NCI-H187 (cell line): ENCODE results near the gene TARS3.
A peak's percentile ranks its signal among the peaks of the same experiment; 100 is the strongest.
"Not testable (repeated sequence)": the region's sequence is repeated elsewhere in the genome, so short reads cannot be mapped to it uniquely, and the experiment has no call there.

Experiments used
- DNase-seq, 2 experiments: peaks; one replicate each; lab custom pipeline; 2025; lab: John Stamatoyannopoulos, UW

The TARS3 gene

DNA sequence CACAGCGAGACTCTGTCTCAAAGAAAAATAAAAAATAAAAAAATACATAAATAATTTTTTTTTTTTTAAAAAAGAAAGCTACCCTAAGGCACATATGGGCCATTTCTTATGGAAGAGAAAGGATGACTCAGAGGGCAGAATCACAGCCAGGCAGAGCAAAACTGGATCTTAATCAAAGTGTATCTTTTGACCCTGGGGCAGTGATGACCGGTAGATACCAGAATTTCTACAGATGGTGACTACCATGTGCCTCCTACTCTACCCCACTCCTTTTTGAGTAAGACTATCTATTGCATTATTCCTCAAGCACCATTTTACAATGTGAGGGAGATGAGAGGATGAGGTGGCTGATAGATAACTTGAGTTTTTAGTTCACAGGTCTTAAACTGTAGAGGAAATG, 26.0 kb downstream of the TARS3 start:
- no peak for DNase-seq

DNA sequence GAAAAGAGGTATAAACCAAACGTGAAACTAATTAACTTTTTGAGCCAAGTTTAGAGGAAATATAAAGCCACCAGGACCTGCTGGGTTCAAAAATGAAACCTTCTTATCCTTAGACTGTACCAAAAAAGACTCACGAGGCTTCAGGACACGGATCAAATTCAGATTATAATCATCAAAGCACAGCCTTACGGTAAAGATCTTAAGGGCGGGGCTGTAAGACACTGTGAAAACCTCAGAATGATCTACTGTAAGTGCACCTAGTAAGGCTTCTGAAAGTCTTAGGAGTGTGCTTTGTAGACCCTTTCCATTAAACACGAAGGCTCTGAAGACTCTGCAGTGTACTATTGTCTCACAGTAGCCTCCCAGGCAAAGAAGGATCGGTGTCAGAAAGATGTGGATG, 26.8 kb downstream of the TARS3 start:
- DNase-seq, result no peak

DNA sequence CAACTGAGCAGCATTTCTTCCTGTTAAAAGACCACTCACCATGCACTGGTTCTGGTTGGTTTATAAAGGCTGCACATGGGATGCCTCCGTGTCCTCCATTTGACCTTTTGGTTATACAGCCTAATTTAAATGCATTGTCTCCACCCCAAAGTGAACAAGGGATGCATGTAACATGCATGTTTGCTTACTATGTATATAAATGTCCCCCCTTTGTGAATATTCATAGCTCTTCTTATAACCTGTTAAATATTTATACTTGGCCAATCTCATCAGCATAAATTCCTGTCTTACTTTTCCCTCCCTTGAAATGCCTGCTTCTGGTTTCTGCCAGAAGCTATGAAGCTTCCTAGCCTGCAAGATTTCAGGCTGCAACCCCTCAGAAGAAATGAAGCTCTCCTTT, 27.4 kb downstream of the TARS3 start:
- no peak for DNase-seq

DNA sequence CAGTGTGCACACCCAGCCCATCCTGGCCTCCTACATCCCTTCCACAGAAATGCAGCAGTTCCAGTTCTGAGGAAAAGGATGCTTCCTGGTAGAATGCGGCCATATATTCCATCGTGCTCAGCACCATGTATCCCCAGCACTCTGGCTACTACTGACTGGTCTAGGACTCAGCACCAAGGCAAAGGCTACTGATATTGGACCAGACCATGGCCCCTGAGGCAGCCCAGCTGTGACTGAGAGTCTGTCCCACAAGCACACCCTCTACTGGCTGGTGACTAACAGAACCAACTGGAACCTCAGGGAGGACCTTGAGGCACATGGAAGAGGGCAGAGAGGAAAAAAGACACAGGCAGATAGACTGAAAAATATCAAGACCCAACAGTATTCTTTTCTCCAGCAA, 30.0 kb downstream of the TARS3 start:
- no peak for DNase-seq

DNA sequence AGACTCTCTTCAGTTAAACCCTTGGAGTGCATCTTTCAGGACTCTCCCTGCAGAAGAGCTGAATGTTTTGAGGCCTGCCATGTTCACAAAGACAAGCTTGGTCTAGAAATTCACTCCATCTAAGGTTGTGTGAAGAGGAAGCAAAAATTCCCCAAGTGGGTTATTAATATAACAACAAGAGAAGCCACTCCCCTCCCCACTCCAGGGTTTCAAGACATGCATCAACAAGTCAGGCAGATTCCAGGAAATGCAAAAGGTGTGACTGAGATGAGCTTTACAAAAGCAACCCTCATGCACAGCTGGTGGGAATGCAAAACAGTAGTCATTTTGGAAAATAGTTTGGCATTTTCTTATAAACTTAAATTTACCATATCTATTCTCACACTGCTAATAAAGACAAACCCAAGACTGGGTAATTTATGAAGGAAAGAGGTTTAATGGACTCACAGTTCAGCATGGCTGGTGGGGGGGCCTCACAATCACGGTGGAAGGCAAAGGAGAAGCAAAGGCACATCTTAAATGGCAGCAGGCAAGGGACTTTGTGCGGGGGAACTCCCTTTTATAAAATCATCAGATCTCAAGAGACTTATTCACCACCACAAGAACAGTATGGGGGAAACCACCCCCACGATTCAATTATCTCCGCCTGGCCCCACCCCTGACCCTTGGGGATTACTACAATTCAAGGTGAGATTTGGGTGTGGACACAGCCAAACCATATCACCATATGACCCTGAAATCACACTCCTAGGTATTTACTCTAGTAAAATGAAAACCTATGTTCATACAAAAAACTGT, 31.3 kb downstream of the TARS3 start:
- no peak for DNase-seq

DNA sequence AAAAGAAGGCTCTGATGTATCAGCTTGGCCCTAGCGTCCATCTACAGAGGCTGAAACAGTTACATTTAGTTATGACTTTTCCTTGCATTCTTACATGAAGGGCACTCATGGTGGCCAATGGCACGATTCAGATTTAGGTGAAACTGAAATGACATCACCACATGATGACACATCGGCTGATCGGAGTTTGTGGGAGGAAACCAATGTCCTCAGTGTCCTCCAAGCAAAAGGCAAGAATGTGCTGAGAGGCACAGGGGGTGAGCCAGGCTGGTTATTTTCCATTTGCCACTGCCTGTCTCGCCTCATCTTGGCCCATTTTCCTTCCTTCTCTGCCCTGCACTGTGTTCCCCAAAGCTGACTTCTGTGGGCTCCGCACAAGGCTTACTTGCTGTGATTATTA, 34.4 kb downstream of the TARS3 start:
- no peak for DNase-seq

DNA sequence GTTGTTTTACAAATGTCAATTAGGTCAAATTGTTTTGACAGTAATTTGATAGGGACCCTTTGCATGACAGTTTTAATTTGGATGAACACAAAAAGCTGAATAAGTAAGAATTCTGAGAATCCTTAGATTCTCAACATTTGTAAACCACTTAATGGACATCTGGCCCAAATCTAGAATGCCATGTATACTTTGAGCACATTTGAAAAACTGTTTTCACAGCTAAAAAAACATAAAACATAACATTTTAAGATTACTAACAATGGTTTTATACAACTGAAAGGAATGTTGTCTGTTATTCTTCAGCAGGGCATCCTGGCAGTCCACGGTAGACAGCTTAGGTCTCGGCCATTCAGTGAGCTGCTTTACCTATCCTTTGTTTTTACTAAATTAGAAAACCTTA, 37.6 kb downstream of the TARS3 start:
- no peak for DNase-seq

DNA sequence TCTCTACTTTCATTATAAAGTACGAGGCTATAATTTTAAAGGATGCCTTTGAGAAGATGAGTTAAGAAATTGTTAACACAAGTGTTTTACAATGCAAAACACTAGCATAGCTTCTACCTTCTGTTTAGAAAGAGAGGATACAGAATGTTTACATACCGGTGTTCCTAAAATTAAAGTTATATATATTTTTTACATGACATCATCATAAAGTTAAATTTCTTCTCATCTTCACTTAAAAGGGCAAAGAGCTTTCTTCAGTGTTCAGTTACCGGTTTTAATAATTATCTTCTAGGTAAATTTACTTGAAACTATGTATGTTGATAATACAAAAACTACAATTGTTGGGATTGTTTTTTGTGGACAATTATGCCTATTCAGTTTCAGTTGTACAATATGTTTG, 39.4 kb downstream of the TARS3 start:
- DNase-seq, result no peak

DNA sequence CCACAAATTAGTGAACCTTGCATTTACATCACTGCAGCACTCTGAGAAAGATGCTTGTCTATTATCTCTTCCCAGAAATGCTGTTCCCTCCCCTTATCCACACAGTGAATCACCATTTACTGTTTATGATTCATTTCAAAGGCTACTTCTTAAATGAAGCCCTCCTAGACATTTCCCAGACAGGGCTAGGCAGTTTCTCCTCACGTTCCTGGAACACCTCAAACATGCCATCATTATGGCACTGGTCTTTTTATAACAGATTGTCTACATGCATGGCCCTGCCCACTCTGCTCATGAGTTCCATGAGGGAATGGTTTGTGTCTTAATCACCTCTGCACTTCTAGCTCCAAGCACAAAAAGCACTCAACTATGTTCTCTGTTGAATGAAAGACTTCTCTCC, 39.9 kb downstream of the TARS3 start:
- no peak for DNase-seq

DNA sequence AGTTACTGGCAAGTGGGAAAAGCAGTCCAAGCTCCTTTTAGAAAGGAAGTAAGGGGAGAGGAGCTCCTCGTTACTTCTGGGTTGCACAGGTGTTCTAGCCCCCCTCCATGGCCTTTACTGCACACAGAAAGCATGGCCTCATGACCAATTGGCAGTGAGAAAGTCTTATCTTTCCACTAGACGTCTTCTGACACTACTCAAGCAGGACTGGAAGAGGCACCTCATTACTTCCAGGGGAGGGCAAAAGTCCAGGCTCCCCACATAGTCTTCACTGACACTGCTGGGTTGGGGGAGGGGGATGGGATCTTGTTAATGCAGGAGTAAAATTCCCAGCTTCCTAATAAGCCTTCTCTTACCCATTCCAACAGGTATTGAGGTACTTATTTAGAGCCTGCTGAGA, 44.5 kb downstream of the TARS3 start:
- no peak for DNase-seq

DNA sequence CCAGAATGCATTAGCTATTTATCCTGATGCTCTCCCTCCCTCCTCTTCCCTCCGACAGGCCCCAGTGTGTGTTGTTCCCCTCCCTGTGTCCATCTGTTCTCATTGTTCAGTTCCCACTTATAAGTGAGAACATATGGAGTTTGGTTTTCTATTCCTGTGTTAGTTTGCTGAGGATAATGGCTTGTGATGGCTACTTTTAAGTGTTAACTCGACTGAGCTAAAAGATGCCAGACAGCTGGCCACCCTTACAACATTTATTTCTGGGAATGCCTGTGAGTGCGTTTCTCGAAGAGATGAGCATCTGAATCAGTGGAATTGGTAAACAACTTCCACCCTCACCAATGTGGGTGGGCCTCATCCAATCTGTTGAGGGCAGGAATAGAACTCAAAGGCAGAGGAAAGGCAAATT, 47.3 kb downstream of the TARS3 start:
- DNase-seq, result no peak

DNA sequence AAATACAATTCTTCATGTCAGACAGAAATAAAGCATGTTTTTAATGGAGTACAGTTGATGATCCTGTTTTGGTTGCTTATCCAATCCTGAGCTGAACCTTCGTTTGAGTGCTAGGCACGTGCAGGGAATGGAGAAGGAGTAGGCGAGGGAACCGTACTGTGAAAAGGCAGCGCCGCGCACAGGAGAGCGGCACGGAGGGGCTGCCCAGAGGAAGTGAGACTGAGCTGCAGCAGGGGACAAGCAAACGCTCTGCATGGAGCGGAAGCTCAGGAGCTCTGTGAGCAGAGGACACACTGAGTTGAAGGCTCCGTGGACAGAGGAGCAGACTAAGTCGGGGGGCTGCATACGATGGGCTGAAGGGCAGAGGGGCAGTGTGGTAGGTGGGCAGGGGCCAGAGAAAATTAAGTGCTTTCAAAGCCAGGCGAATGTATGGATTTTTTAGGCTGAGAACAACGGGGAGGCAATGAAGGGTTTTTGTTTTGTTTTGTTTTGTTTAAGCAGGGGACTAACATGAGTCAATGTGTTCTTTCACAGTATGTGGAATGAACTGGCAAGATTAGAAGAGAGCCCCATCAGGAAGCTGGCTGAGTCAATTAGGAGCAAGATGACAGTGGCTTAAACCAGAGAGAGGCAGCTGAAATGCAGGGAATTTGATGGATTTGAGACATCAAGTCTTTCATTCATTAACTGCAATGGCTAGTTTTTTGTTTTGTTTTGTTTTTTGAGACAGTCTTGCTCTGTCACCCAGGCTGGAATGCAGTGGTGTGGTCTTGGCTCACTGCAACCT, 48.3 kb downstream of the TARS3 start:
- DNase-seq, result no peak

DNA sequence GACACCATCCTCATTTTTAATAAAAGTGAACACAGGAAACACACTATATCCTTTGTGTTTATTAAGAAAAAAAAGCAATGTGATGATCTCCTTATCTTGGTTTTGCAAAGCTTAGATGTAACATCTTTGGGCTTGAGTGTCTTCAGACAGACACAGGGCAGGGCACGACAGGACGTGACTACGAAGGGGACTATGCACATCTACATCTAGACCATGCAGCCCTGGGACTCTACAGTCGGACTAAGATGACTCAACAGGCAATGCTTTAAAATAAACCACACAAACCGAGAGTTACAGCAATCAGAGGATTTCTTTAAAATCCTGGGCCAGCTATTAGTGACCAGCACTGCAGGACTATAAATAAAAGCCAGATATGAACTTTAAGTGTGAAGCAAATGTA, 49.3 kb downstream of the TARS3 start:
- DNase-seq, result no peak

DNA sequence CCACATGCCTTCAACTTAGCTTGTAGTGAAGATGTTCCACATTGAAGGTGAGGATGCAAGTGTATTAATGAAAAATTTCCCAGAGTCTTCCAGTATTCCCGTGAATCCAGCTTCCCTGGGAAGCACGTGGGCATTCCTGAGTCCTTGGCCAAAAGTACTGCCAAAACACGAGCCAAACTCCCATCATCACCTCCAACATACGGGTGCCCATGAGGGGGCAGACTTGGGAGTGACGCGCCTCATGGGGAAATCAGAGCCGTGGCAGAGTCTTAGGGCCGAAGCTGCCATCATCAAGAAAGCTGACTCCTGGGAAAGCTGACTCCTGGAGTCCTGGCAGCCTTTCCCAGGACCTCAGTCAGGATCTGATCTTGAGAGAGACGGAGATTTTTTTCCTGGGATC, 52.0 kb downstream of the TARS3 start:
- no peak for DNase-seq

DNA sequence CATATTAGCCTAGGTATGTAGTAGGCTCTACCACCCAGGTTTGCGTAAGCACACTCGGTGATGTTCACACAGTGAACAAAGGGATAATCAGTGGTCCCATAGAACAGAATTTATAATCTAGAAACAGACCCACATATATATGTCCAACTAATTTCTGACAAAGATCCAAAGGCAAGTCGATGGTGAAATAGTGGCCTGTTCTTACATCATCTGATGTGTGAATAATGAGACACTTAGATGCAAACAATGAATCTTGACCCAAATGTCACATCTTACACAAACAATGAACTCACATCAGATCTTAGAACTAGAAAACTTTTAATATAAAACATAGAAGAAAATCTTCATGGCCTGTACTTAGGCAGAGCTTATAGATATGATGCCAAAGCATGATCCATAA, 54.5 kb downstream of the TARS3 start:
- no peak for DNase-seq

DNA sequence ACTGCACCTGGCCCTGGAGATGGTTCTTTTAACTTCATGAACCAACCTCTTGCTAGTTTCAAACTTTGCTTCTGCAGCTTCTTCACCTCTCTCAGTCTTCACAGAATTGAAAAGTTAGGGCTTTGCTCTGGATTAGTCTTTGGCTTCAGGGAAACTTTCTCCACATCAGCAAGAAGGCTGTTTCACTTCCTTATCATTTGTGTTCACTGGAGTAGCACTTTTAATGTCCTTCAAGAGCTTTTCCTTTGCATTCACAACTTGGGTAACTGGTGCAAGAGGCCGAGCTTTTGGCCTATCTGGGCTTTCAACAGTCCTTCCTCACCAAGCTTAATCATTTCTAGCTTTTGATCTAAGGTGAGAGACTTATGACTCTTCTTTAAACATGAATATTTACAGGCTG, 56.4 kb downstream of the TARS3 start:
- no peak for DNase-seq

DNA sequence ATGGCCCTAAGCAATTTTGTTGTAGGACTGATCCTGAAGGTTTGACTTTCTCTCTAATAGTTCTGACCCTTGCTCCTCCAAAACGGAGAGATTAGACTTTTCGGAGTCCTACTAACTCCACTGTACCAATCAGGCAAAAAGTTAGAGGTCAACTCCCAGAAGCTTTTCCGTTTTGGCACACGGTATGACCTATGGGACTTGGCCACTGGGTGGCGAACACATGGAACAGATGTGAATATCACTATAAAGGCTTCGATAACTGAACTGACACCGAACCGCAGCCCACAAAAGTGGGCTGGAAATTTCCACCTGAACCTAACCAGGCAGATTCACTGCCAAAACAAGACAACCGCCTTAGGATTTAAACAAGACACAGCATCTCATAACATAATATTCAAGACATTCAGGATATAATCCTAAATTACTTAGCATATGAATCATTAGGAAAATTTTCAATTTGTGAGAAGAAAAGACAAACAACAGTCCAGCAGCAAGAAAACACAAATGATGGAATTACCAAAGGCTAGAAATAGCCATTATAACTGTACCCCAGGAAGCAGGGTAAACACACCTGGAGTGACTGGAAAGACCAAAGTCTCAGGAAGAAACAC, 59.9 kb downstream of the TARS3 start:
- DNase-seq, result no peak

DNA sequence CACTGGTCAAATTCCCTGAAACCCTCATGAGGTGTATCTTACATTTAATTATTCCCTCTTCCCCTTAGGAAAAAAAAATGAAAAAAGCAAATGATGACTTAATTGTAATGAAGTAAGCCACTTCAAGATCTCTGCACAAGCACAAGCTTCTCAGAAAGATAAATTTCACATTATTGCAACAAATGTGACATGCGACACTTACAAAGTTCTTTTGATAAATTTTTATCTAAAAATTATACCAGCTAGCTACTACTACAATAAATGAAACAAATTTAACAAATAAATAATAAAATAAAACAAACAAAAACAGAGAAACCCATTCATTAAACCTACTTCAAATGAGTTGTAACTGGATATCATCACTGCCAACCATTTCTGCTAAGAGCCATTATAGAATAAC, 62.1 kb downstream of the TARS3 start:
- no peak for DNase-seq

DNA sequence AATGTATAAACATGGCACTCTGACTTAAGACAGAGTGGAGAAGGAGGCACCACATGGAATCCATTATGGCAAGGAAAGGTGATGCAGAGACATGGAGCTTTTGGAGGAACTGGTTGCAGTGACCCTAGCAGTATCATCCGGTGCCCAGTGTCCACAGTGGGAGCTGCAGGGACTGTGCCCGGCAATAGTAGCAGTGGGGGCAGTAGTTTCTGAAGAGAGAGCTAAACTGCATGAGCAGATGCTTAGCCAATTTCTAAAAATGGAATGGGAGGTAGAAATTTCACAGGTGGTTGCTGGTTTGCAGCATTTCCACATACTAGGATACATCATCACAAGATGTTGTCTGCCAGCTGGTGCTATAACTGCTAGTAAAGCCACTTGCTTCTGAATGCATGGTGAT, 64.3 kb downstream of the TARS3 start:
- no peak for DNase-seq

DNA sequence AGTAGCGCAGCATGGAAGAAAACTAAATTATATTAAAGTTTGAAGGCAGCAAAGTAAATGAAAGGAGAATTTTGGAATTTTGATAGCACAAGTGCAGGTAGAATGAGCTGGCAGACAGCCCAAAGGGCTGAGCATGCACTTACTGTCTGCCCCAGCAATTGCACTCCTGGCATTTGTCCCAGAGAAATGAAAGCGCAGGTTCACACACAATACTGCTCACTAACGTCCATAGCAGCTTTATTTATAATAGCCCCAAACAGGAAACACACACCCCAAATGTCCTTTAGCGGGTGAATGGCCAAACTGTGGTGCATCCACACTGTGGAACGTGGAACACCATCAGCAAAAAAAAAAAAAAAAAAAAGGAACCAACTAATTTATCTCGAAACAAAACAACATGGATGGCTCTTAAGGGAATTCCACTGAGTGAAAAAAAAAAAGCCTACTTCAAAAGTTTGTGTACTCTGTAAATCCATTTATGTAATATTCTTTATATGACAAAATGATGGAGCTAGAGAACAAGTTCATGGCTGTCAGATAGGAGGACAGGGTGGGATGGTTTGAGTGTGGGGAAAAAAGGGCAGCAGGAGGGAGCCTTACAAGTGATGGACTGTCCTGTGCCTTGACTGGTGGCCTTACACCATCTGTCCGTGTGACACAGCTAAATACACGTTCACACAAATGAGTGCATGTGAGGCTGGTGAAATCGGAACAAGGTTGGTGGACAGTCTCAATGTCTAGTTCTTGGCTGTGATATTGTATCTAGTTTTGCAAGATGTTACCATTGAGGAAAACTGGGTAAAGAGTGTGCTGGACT, 66.1 kb downstream of the TARS3 start:
- DNase-seq, result peak; percentile 17 to 24

DNA sequence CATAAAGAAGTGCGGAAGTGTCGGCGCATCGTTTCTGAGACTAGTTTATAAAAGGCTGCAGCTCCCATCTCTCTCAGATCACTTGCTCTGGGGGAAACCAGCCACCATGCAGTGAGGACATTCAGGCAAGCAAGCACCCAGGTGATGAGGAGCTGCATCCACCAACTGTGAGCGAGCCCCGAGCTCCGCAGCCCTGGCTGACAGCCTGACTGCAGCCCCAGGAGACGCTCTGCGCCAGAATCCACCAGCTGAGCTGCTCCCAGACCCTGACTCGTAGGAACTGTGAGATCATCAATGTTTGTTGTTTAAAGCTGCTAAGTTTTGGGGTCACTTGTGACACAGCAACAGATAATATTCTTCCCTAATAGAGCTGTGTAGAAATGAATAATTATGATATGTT, 67.1 kb downstream of the TARS3 start:
- DNase-seq, result no peak

DNA sequence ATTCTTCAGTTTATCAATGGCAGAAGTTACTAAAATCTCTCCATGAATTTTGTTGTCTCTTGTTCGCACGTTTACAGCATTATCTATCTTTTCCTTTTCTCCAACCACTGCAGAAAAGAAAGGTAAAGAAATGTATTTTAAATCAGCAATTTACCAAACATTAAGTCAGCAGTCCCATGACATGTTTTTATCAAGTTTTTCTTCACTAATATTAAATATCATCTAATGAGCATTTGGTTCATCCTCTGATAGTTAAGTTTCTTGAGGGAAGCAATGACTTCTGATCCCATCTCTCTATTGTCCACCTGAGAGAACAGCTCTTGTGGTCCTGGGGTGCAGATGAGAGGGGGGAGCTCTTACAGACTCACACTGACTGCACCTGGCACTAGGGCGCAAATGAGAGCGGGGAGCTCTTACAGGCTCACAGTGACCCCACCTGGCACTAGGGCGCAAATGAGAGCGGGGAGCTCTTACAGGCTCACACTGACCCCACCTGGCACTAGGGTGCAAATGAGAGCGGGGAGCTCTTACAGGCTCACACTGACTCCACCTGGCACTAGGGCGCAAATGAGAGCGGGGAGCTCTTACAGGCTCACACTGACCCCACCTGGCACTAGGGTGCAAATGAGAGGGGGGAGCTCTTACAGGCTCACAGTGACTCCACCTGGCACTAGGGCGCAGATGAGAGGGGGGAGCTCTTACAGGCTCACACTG, 69.5 kb downstream of the TARS3 start:
- DNase-seq, result not testable (repeated sequence)
